Measurements from ENCODE around the gene ARL14EPL. TPM values are rescaled to one million over a fixed set of nuclear protein-coding genes. Genes with fewer than 3 reads are reported as not detected.

The ARL14EPL gene
- total and polyA plus RNA-seq, 2 experiments from 2014 or later = not detected

DNA sequence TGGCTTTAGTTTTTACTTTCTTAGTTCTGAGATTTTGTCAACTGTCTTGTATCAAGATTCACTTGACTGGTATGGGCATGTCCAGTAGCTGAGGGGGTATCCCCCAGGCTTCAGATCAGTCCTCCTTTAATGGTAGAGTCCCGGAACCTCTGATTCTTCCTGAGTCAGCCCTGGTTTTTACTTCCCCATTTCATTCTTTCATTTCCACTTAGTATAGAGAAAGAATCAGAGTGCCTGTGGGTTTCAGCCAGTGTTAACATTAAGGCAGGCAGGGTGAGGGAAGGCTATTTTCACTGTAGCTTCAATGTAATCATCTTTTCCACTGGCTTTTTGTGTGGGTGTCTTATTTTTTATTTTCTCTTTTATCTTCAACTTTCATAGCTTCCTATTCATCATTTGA, 44.2 kb downstream of the ARL14EPL start (continued):
- TF ChIP-seq REST (IDR thresholded peaks at IDR 0.05; ENCODE audit: unreplicated experiment) (no peak), NANOG (IDR thresholded peaks at IDR 0.05; ENCODE audit: borderline replicate concordance) (no peak), EZH2 (IDR thresholded peaks at IDR 0.05; ENCODE audit: low read depth, unreplicated experiment) (no peak), ETS1 (IDR thresholded peaks at IDR 0.05) (no peak), EZH2phosphoT487 (IDR thresholded peaks at IDR 0.05; ENCODE audit: unreplicated experiment) (no peak), ZNF114 (CRISPR knock-in tag; IDR thresholded peaks at IDR 0.05) (no peak)

DNA sequence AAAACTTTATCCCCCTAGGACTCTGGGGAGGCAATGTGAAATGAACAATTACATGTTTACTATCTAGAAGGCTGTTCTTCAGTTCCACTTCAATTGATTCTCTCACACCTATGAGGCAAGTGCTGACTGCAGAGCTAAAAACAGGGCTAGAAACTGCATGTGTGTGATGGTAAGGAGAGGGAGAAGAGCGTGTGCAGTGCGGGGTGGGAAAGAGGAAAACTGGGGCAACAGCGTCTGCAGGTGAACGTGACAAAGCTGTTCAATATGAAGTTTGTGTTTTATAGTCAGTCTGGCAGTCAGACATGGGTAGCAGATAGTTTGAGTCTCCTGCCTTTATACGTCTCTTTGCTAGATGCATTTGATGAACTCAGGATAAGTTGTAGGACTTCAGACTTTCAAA, 45.9 kb downstream of the ARL14EPL start:
- Histone ChIP-seq H3K27ac (ENCODE audit: low read depth) (no peak overlapping the region), H3K79me2 (replicated peaks; ENCODE audit: insufficient read depth) (no peaks in the 10 kb centered on the region), H4K20me1 (replicated peaks; ENCODE audit: insufficient read depth) (no peaks in the 10 kb centered on the region; the same call in 1 of the 2 replicates), H3K9me2 (ENCODE audit: insufficient read depth) (no peaks in the 10 kb centered on the region), H3F3A (replicated peaks; ENCODE audit: low read depth) (no peaks in the 10 kb centered on the region), H3K4me1 (ENCODE audit: insufficient read depth) (peaks cover 4% of the 10 kb centered on the region), H2AFZ (no peak overlapping the region), H3K4me3 (no peak overlapping the region), H3K4me2 (no peak overlapping the region), H3K27me3 (ENCODE audit: insufficient read depth) (no peaks in the 10 kb centered on the region), H3K36me3 (ENCODE audit: insufficient read depth) (no peaks in the 10 kb centered on the region)
- Mint-ChIP-seq H3K27ac (no peak overlapping the region), H3K4me3 (no peak overlapping the region), H3K36me3 (ENCODE audit: low read depth) (no peaks in the 10 kb centered on the region), H3K4me1 (peaks cover 7% of the 10 kb centered on the region), H3K27me3 (ENCODE audit: insufficient read depth, low read depth, poor library complexity) (no peaks in the 10 kb centered on the region), H3K9me3 (no peaks in the 10 kb centered on the region)
- ATAC-seq (no peak), DNase-seq (ENCODE audit: low spot score) (no peak)
- TF ChIP-seq ZNF462 (CRISPR knock-in tag; IDR thresholded peaks at IDR 0.05) = no peak
- no peak for TF ChIP-seq CREB1 (CRISPR knock-in tag; IDR thresholded peaks at IDR 0.05; ENCODE audit: low read depth)
- TF ChIP-seq EZH2 (IDR thresholded peaks at IDR 0.05; ENCODE audit: low read depth, unreplicated experiment) = no peak
